SU-DHL-6 (cell line): ENCODE data around the gene SKI.

Experiments
- H2AFZ ChIP-seq: fragments of 200-600 bp; sonication (generic); 2 replicates; pipeline ENCODE4 v1.6.1; 2014; ENCODE audit warnings: low read depth, mild to moderate bottlenecking, moderate library complexity, mixed read lengths, antibody characterized with exemption, low read length; ENCODE audit not compliant: severe bottlenecking
- H3F3A ChIP-seq: fragments of 200-600 bp; shearing (Covaris generic); 2 replicates; pipeline ENCODE4 v1.6.0; 2016; ENCODE audit warnings: antibody characterized with exemption, mild to moderate bottlenecking; ENCODE audit not compliant: insufficient read depth
- H3K27ac ChIP-seq: fragments of 200-600 bp; sonication (generic); 2 replicates; pipeline ENCODE4 v1.5.1; 2016; ENCODE audit warnings: low read depth, mild to moderate bottlenecking, low read length, moderate library complexity, mixed read lengths
- H3K27me3 ChIP-seq: fragments of 200-600 bp; sonication (generic), shearing (Covaris generic); 2 replicates; pipeline ENCODE4 v1.6.0; 2014; ENCODE audit warnings: mild to moderate bottlenecking, low read length
- H3K36me3 ChIP-seq: fragments of 200-600 bp; sonication (generic); 2 replicates; pipeline ENCODE4 v1.6.1; 2014; ENCODE audit warnings: mild to moderate bottlenecking, low read length, mixed read lengths
- H3K4me2 ChIP-seq: fragments of 300-600, 200-600 bp; shearing (Covaris generic), sonication (generic); 2 replicates; pipeline ENCODE4 v1.6.0; 2014; ENCODE audit warnings: low read length, low read depth, mild to moderate bottlenecking; ENCODE audit not compliant: poor library complexity, severe bottlenecking
- H3K4me3 ChIP-seq: fragments of 200-600 bp; sonication (generic); 2 replicates; pipeline ENCODE4 v1.5.1; 2014; ENCODE audit warnings: antibody characterized with exemption, low read length, mild to moderate bottlenecking, mixed read lengths; ENCODE audit not compliant: insufficient read depth, poor library complexity, severe bottlenecking
- H3K79me2 ChIP-seq: fragments of 200-600 bp; sonication (generic); 2 replicates; pipeline ENCODE4 v1.6.1; 2014; ENCODE audit warnings: mild to moderate bottlenecking, low read length, moderate library complexity; ENCODE audit not compliant: insufficient read depth
- H3K9ac ChIP-seq: fragments of 200-600 bp; sonication (generic); 2 replicates; pipeline ENCODE4 v1.7.0; 2014; ENCODE audit warnings: mild to moderate bottlenecking, low read length
- H3K9me2 ChIP-seq: fragments of 200-600 bp; sonication (generic); replicated peaks from 2 replicates; pipeline ENCODE4 v1.6.1; 2014; ENCODE audit warnings: low read length; ENCODE audit not compliant: insufficient read depth
- H3K9me3 ChIP-seq: fragments of 200-600 bp; sonication (generic); 2 replicates; pipeline ENCODE4 v1.6.1; 2014; ENCODE audit warnings: low read length, mixed read lengths; ENCODE audit not compliant: insufficient read depth
- H4K20me1 ChIP-seq: fragments of 200-600 bp; sonication (generic); 2 replicates; pipeline ENCODE4 v1.6.1; 2014; ENCODE audit warnings: low read depth, mild to moderate bottlenecking, antibody characterized with exemption, low read length, moderate library complexity, mixed read lengths
- CTCF ChIP-seq: fragments of 200-600 bp; sonication (generic); IDR thresholded peaks from one replicate; pipeline ENCODE4 v1.5.1; 2017; ENCODE audit warnings: antibody characterized with exemption, mild to moderate bottlenecking, low read length, moderate library complexity; ENCODE audit not compliant: insufficient read depth, poor library complexity, severe bottlenecking
- EZH2phosphoT487 ChIP-seq: fragments of 200-600 bp; sonication (generic), shearing (Covaris generic); conservative IDR thresholded peaks from 2 replicates; pipeline ENCODE4 v1.6.1; 2018; ENCODE audit warnings: mild to moderate bottlenecking, antibody characterized with exemption, low read length, moderate library complexity, mixed read lengths

SKI gene

GRCh38 chr1:2253797-2254480, 25.8 kb downstream of the SKI start:
- Histone ChIP-seq H3K27me3 (no peaks in the 10 kb centered on the region), H3K36me3 (no peaks in the 10 kb centered on the region), H3K79me2 (no peaks in the 10 kb centered on the region), H3F3A (no peaks in the 10 kb centered on the region), H3K9me2 (no peaks in the 10 kb centered on the region), H4K20me1 (no peaks in the 10 kb centered on the region), H3K9ac (no peak overlapping the region), H3K4me3 (no peak overlapping the region), H2AFZ (no peak overlapping the region), H3K9me3 (peaks cover 15% of the 10 kb centered on the region; the same call in 1 of the 2 replicates), H3K4me2 (no peak overlapping the region), H3K27ac (no peak overlapping the region)
- TF ChIP-seq EZH2phosphoT487 (no peak), CTCF (no peak)

- Histone ChIP-seq H3K9ac (no peak overlapping the region), H3K27me3 (no peaks in the 10 kb centered on the region), H3K79me2 (no peaks in the 10 kb centered on the region), H3K27ac (no peak overlapping the region), H3K4me2 (no peak overlapping the region), H2AFZ (no peak overlapping the region), H3K4me3 (no peak overlapping the region), H3K9me3 (peaks cover 15% of the 10 kb centered on the region; the same call in 1 of the 2 replicates), H3F3A (no peaks in the 10 kb centered on the region), H3K36me3 (no peaks in the 10 kb centered on the region), H4K20me1 (no peaks in the 10 kb centered on the region), H3K9me2 (no peaks in the 10 kb centered on the region)
- TF ChIP-seq EZH2phosphoT487 (no peak), CTCF (no peak)
These were observed 26.9 kb downstream of the SKI start for GRCh38 chr1:2255047-2255419.

- Histone ChIP-seq H2AFZ (no peak overlapping the region), H3K4me3 (no peak overlapping the region), H3K36me3 (no peaks in the 10 kb centered on the region), H3K4me2 (no peak overlapping the region), H3K27me3 (no peaks in the 10 kb centered on the region), H3K9me3 (peaks cover 15% of the 10 kb centered on the region; the same call in 1 of the 2 replicates), H3F3A (no peaks in the 10 kb centered on the region), H4K20me1 (no peaks in the 10 kb centered on the region), H3K9me2 (no peaks in the 10 kb centered on the region), H3K9ac (no peak overlapping the region), H3K79me2 (no peaks in the 10 kb centered on the region), H3K27ac (peak overlapping the region; percentile 16; the same call in 1 of the 2 replicates)
- TF ChIP-seq CTCF, result no peak
- no peak for TF ChIP-seq EZH2phosphoT487
These were observed 27.6 kb downstream of the SKI start for GRCh38 chr1:2255420-2256369.
